Upper lobe of left lung (tissue), 4 donors: Measurements from ENCODE around the gene AGL.

ENCODE experiments used
- CTCF ChIP-seq, 6 experiments: fragments of 450-650 bp in 4 of 6; fragments of 200-600 bp in 2 of 6; sonication (generic) in 2 of 6; IDR thresholded peaks; one replicate each; pipeline ENCODE4 v1.5.1; 2016 to 2019; ENCODE audit warnings: antibody characterized with exemption in 6 of 6
- EP300 ChIP-seq, 4 donors: sonication (generic); formaldehyde crosslinking; IDR thresholded peaks; one replicate each; pipeline ENCODE4 v1.5.1; 2017; ENCODE audit warnings: antibody characterized with exemption in 4 of 4, control low read depth in 2 of 4
- POLR2A ChIP-seq, 4 donors: fragments of 450-650 bp; IDR thresholded peaks; one replicate each; pipeline ENCODE4 v1.5.1; 2016 to 2017; ENCODE audit warnings: antibody characterized with exemption in 4 of 4, mild to moderate bottlenecking in 2 of 4
- POLR2AphosphoS5 ChIP-seq, 2 donors: sonication (generic); formaldehyde crosslinking; IDR thresholded peaks; one replicate each; pipeline ENCODE4 v1.5.1; 2017; ENCODE audit warnings: antibody characterized with exemption in 2 of 2

GRCh38 chr1:99850459-99851291, 514 bp downstream of the AGL start:
- TF ChIP-seq CTCF (IDR thresholded peaks at IDR 0.05) (no peak), POLR2AphosphoS5 (IDR thresholded peaks at IDR 0.05) (no peak), EP300 (IDR thresholded peaks at IDR 0.05) (no peak), POLR2A (IDR thresholded peaks at IDR 0.05) (no peak)
